NB4 (cell line): ENCODE results near the gene SH3GL1.

Experiments used
- DNase-seq: peaks from one replicate; pipeline ENCODE4 v3.0.0; 2010; ENCODE audit warnings: low read depth
- H3K4me3 ChIP-seq: one replicate; pipeline ENCODE4 v1.5.1; 2011; ENCODE audit warnings: mild to moderate bottlenecking, low read depth, low read length, moderate library complexity
- MYC ChIP-seq: IDR thresholded peaks from 2 replicates; pipeline ENCODE4 v1.6.1; 2011; ENCODE audit warnings: low read depth, low read length
- POLR2A ChIP-seq: IDR thresholded peaks from 2 replicates; pipeline ENCODE4 v1.6.1; 2011; ENCODE audit warnings: mild to moderate bottlenecking; ENCODE audit not compliant: insufficient read length; ENCODE audit errors: extremely low read depth
- TF ChIP-seq, protein P1 (sequence below): IDR thresholded peaks from 2 replicates; pipeline ENCODE4 v1.6.1; 2011; ENCODE audit warnings: low read depth, low read length
- TF ChIP-seq, protein P2 (sequence below): IDR thresholded peaks from one replicate; pipeline ENCODE4 v1.5.1; 2012; ENCODE audit warnings: low read depth, low read length

The SH3GL1 gene

DNA sequence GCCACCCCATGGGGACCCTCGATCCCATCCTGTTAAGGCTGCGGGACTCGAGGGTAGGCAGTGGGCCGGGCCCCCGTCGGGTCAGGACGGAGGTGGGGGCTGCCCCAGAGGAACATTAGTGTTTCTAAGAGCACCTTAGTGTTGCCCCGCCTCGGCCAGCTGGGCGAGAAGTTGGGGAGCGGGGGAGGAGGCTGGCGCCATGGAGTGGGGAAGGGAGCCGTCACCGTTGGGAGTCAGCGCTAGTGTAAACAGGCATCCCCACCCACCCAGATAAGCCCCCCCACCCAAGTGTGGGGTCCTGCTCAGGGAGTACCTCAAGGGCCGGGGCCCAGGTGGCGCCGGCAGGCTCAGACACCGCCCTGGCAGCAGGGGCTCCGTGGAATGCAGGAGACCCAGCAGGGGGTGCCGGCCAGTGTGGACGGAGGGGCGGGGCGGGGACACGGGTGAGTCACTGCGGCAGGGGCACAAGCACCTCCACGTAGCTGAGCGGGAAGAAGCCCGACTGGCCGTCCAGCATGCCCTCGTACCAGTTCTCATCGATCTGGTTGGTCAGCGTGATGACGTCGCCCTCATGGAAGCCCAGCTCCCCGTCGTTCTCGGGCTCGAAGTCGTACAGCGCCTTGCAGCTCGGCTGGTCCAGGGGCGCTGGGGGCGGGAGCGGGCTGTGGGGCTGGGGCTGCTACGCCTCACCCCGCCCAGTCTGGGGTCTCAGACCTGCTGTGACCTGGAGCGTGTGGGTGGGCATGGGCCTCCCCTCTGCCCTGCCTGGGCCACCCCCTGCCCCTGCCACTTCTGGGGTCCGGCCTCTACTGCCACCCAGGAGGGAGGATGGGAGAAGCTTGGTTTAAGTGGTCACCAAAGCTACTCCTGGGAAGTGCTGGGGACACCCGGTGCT lies 38.9 kb downstream of the SH3GL1 start:
- H3K4me3 ChIP-seq, result no peak overlapping the region
- TF ChIP-seq, protein P1, sequence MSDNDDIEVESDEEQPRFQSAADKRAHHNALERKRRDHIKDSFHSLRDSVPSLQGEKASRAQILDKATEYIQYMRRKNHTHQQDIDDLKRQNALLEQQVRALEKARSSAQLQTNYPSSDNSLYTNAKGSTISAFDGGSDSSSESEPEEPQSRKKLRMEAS, result no peak
- TF ChIP-seq POLR2A (no peak), MYC (no peak)
- TF ChIP-seq, protein P2, sequence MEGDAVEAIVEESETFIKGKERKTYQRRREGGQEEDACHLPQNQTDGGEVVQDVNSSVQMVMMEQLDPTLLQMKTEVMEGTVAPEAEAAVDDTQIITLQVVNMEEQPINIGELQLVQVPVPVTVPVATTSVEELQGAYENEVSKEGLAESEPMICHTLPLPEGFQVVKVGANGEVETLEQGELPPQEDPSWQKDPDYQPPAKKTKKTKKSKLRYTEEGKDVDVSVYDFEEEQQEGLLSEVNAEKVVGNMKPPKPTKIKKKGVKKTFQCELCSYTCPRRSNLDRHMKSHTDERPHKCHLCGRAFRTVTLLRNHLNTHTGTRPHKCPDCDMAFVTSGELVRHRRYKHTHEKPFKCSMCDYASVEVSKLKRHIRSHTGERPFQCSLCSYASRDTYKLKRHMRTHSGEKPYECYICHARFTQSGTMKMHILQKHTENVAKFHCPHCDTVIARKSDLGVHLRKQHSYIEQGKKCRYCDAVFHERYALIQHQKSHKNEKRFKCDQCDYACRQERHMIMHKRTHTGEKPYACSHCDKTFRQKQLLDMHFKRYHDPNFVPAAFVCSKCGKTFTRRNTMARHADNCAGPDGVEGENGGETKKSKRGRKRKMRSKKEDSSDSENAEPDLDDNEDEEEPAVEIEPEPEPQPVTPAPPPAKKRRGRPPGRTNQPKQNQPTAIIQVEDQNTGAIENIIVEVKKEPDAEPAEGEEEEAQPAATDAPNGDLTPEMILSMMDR, result no peak
- DNase-seq, result no peak

DNA sequence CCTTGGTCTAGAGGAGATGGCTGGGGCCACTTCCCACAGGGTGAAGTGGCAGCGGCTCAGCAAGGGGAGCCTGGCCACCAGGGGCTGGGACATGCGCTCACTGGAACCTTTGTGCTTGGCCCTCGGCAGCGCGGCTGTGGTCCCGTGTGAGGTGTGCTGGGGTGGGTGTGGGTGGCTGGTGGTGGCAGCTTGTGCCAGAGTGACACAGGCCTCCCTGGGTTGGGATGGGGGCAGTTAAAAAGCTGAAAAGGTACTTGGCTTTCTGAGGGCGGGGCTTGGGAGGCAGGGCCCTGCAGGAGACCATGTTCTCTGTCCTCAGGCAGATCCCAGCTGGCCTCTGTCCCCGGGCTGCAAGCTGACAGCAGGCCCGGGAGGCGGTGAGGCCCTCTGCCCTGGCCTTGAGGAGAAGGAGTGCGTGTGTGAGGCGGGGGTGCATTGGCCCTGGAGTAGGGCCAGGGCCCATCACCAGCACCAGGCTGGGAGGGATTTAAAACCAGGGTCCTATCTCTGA lies 39.7 kb downstream of the SH3GL1 start:
- no peak for DNase-seq
- H3K4me3 ChIP-seq, result no peak overlapping the region
- TF ChIP-seq POLR2A (no peak), MYC (no peak)
- TF ChIP-seq, protein P2, result no peak
- TF ChIP-seq, protein P1, result no peak

DNA sequence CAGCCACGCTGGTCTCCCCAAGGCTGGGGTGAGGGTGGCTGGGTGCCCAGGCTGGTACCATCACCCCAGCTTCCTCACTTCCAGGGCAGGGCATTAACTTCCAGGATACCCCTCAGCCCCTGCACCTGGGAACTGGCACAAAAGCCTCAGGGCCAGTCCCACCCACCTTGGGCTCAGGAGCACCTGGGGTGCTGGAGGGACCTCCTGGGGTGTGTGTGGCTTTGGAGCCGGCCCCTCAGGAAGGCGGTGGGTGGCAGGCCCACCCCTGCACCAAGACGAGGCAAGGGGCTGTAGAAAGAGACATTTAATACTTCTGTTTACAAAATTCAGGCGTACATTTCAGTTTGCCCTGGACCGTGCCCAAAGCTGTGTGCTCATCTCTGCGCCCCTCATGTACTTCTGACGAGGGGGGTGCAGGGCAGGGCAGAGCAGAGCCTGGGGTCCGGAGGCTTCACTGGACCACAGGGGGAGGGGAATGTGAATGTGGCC lies 40.2 kb downstream of the SH3GL1 start:
- TF ChIP-seq, protein P1, result no peak
- TF ChIP-seq POLR2A (no peak), MYC (no peak)
- TF ChIP-seq, protein P2, result no peak
- H3K4me3 ChIP-seq, result no peak overlapping the region
- no peak for DNase-seq

DNA sequence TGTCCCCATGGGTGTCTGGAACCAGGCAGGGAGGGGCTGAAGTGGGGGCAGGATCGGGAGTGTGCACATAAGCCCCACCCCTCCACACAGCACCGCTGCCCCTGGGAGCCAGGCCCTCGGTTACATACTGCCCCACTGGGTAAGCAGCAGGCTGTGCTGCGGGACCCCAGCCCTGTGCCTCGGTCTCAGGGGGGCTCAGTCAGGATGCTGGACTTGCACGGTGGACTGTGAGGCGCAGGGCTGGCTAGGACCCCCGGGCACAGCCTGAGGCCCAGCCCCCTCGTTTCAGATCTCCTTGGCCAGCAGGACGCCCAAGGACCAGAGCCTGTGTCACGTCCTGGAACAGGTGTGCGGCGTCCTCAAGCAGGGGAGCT lies 40.7 kb downstream of the SH3GL1 start:
- no peak for TF ChIP-seq MYC
- TF ChIP-seq POLR2A, result no peak
- TF ChIP-seq, protein P1, result no peak
- TF ChIP-seq, protein P2, result no peak
- no peak overlapping the region for H3K4me3 ChIP-seq
- no peak for DNase-seq

DNA sequence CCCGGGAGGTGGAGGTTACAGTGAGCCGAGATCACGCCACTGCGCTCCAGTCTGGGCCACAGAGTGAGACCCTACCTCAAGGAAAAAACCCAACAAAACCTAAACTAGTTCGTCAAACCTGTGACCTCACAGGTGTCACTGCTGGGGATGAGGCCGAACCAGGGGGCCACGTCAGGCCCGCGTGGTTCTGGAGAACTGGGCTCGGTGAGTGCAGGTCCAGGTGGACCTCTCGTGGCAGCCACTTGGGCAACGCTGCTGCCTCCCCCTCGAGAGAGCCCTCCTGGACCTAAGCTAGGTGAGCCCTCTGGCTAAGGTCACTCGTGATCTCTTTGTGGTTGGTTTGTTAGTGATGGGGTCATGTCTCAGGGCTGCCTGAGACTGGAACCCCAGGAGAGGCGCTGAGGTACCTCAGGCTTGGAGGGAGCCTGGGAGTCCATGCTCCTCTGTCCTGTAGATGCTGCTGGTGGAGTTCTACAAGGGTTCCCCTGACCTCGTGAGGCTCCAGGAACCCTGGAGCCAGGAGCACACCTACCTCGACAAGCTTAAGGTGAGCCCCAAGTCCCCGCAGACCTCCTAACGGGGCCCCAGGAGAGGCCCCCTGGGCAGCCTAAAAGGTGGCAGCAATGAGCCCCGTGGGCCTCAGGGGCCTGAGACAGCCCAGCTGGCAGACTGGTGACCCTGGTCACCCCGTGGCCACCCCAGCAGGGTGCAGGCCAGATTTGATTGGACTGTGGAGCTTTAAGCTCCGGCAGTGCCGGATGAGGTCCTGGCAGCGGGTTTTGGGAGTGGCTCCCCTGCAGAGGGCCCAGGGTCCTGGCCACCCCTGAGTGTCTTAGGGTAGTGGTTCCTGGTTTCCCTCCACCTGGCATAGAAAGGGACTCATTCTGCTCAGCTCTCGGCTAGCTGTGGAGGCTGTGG lies 41.4 kb downstream of the SH3GL1 start:
- TF ChIP-seq, protein P1, result no peak
- TF ChIP-seq MYC (no peak), POLR2A (no peak)
- TF ChIP-seq, protein P2, result no peak
- H3K4me3 ChIP-seq, result no peak overlapping the region
- no peak for DNase-seq
